Measurements from ENCODE around the gene EAF2.

The EAF2 gene

DNA sequence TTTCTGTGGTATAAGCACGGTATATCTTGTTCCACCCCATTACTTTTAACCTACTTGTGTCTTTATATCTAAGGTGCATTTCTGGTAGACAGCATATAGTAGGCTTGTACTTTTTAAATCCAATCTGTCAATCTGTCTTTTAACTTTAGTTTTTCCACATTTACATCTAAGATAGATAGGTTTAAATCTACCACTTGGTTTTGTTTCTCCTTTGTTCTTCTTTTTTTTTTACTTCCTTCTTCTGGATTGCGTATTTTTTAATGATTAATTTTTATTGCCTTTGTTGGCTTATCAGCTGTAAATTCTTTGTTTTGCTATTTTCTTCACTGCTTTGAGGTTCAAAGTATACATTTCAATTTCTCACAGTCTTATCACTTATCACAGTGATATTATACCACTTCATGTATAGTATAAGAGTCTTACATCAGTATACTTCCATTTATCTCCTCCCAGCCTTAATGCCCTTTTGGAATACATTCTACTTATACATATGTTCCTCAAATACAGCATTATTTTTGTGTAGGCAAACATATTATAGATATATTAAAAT is 31.2 kb upstream of the EAF2 start:
- H3K4me3 ChIP-seq (ENCODE audit: low read depth, low read length): no peak overlapping the region
- DNase-seq (ENCODE audit: low read depth): no peak
- in situ Hi-C loops (cut with HindIII; ENCODE audit: low sequenced_read_pairs): no loop called here
- TF ChIP-seq, protein P1, sequence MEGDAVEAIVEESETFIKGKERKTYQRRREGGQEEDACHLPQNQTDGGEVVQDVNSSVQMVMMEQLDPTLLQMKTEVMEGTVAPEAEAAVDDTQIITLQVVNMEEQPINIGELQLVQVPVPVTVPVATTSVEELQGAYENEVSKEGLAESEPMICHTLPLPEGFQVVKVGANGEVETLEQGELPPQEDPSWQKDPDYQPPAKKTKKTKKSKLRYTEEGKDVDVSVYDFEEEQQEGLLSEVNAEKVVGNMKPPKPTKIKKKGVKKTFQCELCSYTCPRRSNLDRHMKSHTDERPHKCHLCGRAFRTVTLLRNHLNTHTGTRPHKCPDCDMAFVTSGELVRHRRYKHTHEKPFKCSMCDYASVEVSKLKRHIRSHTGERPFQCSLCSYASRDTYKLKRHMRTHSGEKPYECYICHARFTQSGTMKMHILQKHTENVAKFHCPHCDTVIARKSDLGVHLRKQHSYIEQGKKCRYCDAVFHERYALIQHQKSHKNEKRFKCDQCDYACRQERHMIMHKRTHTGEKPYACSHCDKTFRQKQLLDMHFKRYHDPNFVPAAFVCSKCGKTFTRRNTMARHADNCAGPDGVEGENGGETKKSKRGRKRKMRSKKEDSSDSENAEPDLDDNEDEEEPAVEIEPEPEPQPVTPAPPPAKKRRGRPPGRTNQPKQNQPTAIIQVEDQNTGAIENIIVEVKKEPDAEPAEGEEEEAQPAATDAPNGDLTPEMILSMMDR (IDR thresholded peaks at IDR 0.05; ENCODE audit: low read depth, low read length, missing control alignments): no peak

- TF ChIP-seq, protein P1 (IDR thresholded peaks at IDR 0.05; ENCODE audit: low read depth, low read length, missing control alignments): no peak
- DNase-seq (ENCODE audit: low read depth): no peak
- H3K4me3 ChIP-seq (ENCODE audit: low read depth, low read length): no peak overlapping the region
- in situ Hi-C loops (cut with HindIII; ENCODE audit: low sequenced_read_pairs): no loop called here
Measured at GRCh38 chr3:121809249-121809648, 25.8 kb upstream of the EAF2 start.

DNA sequence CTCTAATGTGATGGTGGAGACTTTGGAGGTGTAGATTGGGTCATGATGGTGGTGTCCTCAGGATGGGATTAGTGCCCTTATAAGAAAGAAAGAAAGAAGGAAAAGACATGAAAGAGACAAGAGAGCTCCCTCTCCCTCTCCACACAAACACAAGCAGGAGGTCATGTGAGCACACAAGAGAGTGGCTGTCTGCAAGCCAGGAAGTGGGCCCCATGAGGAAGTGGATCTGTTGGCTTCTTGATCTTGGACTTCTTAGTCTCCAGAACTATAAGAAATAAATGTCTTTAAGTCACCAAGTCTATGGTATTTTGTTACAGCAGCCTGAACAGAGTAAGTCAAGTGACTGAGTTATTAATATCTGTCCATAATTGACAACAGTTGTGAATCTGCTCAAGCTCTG is 17.3 kb upstream of the EAF2 start:
- TF ChIP-seq, protein P1 (IDR thresholded peaks at IDR 0.05; ENCODE audit: low read depth, low read length, missing control alignments): no peak
- in situ Hi-C loops (cut with HindIII; ENCODE audit: low sequenced_read_pairs): no loop called here
- DNase-seq (ENCODE audit: low read depth): no peak
- no peak overlapping the region for H3K4me3 ChIP-seq (ENCODE audit: low read depth, low read length)

GRCh38 chr3:121818578-121818977 is 16.4 kb upstream of the EAF2 start:
- H3K4me3 ChIP-seq (ENCODE audit: low read depth, low read length): no peak overlapping the region
- TF ChIP-seq, protein P1 (IDR thresholded peaks at IDR 0.05; ENCODE audit: low read depth, low read length, missing control alignments): no peak
- in situ Hi-C loops (cut with HindIII; ENCODE audit: low sequenced_read_pairs): no loop called here
- DNase-seq (ENCODE audit: low read depth): no peak

- no peak for DNase-seq (ENCODE audit: low read depth)
- TF ChIP-seq, protein P1 (IDR thresholded peaks at IDR 0.05; ENCODE audit: low read depth, low read length, missing control alignments): no peak
- no peak overlapping the region for H3K4me3 ChIP-seq (ENCODE audit: low read depth, low read length)
- in situ Hi-C loops (cut with HindIII; ENCODE audit: low sequenced_read_pairs): no loop called here
Measured at GRCh38 chr3:121819236-121819635, 15.8 kb upstream of the EAF2 start.

- TF ChIP-seq, protein P1 (IDR thresholded peaks at IDR 0.05; ENCODE audit: low read depth, low read length, missing control alignments): no peak
- in situ Hi-C loops (cut with HindIII; ENCODE audit: low sequenced_read_pairs): no loop called here
- DNase-seq (ENCODE audit: low read depth): no peak
- H3K4me3 ChIP-seq (ENCODE audit: low read depth, low read length): no peak overlapping the region
Measured at GRCh38 chr3:121821421-121822199, 13.4 kb upstream of the EAF2 start.
